ENCODE results near the gene RIBC1.
"Not testable (repeated sequence)": the region's sequence is repeated elsewhere in the genome, so short reads cannot be mapped to it uniquely, and the experiment has no call there.

RIBC1 gene

DNA sequence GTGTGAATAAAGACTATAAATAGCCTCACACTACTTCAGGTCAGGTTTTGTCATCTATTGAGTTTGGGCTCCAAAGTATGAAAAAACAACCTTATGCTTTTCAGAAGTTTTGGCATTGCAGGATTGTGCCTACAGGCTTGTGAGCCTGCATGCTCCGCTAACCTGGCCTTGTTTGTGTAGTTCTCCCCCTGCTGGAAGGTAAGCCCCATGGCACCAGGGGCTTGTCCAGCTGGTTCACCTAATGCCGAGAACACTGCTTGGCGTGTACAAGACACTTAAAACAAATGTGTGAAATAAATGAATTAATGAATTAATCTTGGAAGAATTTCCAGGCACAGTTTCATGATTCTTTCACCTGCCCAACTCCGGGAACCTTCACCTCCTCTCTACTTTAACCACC lies 13.3 kb downstream of the RIBC1 start:
- DNase-seq (ENCODE audit: low read depth), result peak; percentile 57

DNA sequence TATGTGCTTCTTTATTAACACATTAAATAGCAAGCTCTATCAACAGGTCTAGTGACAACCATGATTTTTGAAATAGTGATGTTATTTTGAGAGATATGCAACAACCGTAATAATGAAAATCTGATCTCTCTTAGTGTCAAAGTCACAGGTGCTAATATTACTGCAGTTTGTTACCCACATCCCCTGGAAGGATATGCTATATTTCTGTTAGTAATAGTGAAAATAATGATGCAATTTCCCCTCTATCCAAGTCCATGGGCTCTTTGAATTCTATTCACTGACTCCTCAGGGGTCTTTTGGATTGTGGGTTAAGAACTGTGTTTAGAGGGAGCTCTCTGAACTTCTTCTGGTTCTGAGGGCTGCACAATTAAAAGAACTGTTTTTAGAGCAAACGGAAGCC lies 14.5 kb downstream of the RIBC1 start:
- DNase-seq (ENCODE audit: low read depth), result no peak

DNA sequence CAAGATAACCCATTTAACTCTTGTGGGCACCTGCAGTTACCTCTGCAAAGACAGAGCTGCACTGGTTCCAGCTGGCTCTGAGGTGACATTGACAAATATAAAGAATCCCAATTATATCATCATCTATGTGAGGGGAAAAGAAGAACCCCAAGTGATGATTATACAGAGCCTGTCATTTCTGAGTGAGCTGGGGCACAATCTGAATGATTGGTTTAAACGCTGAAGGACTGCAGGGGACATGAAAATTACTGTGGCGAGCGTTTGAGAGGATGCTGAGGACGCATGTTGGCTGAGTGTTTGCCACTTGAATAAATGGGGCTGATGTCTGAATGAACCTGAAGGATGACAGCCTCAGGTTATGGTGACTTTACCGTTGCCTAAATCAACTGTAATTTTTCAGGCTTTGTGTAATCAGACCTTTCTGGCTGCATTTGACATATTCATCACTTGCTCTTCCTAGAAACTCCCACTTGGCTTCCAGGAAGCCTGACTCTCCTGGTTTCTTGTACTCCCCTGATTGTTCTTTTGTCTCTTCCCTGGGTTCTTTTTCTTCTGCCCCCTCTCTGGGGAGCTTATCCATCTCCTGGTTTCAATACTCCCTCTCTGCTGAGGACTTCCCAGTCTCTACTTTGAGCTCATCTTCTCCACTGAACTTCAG lies 15.6 kb downstream of the RIBC1 start:
- no peak for DNase-seq (ENCODE audit: low read depth)

DNA sequence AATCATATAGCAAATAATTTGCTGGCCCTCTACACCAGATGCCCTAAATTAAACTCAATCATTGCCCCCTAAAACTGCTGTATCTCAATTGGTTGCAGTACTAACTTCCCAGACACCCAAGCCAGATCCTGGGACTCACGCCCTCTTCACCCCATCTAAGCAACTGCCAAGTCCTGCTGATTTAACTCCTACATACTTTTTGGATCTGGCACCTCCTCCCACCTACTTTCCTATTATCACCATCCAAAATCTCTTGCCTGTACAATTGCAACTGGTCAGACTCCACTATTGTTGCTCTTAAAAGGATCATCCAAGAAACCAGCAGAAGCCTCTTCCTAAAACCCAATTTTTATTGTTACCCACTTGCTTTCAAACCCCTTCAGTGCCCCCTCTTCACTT lies 16.2 kb downstream of the RIBC1 start:
- no peak for DNase-seq (ENCODE audit: low read depth)

DNA sequence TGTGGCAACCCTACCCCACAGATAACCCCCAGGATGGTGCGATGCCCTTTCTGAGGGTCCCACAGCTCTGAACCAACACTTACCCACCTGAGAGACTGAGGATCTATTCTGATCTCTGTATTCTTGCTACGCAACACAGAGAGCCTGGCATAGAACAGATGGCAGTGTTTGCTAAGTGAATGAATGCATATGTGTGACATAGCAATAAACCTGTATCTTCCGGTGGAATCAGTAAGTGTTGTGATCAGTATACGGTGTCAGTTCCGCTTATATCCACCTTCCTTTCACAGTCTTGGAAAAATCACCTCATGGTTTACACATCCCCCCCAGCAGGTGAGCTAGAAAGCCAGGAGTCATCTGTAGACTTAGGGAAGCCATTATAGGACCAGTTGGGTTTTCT lies 17.4 kb downstream of the RIBC1 start:
- no peak for DNase-seq (ENCODE audit: low read depth)

DNA sequence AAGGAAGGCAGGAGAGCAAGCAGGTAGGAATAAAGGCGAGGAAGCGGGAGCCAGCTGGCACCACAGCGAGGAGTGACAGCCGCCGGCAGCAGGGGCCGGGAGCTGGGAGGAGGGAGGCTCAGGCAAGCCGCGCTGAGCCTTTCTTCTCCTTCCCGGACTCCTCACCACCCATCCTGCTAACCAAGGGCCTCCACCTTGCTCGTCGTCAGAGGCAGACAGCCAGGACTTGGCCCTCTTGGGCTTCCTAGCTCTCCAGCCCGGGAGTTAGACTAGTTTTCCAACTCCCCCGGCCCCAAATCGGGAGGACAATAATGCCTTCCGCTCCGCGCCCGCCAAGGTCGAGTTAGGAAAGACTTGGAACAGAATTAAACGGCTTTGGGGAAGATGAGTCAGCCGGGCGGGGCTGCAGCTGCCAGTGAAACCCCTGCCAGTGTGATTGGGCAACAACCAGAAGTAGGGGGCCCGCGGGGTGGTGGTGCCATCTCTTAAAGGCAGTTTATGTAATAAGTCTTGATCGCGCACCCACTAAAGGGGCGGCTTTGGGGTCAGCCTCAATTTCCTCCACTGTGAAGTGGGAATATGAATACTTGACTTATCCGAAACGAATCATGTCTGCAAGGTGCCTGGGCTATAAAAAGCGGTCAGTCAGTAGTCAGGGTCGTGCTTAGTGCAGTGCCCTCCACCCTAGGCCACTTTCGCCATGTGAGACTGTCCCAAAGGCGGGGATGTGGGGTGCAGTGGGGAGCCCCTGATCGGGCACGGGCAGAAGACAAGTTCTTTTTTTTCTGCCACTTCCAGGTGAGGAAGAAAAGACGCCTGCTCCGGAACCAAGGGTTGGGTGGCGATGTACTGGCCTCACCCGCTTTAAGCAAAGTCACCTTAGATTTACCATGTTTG lies 18.2 kb downstream of the RIBC1 start:
- no peak for DNase-seq (ENCODE audit: low read depth)

DNA sequence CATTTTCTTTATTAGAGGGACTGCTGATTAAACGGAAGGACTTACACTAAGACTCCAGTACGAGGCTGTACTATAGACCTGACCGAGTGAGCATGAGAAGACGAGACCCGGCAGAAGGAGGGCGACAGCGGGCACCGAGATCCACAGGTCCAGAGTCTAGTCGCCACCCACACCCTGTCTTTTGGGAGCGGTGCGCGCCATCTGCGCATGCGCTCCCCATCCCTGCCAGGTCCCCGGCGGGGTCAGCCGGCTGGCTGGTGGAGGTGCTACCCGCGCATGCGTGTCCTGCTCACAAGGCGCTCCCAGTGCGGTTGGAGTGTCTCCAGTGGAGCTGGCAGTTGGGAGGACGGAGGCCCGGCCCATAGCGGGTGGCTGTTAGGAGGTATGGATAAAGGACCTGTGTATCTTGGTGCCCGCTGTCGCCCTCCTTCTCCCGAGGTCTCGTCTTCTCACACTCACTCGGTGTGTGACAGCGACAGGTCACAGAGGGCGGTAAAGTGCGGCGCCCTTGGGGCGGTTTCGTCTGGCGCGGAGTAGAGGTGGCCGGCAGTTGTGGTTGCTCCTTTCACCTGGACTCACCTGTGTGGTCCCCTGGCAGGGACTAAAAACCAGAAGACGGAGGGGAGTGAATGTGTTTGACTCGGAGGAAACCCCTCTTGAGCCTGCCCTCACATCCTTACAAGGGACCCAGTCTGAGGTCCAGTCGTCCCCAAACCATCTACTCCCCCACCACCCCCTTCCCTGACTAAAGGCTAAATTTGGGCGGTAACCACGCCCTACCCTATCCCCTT lies 19.1 kb downstream of the RIBC1 start:
- peak; percentile 50 for DNase-seq (ENCODE audit: low read depth)

DNA sequence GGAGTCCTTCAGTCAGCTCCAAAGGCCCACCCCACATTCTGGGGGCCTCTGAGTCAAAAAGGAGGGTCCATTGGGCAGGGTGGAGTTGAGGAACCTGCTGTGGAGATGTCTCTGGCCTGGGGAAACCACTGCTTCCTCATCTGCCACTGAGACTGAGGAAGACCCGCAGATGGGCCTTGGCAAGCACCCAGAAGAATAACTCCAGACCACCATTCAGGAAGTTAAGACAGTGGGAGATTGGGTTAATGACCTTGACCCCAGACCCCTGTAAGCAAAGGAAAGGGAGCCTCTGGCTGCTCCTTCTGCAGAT lies 19.6 kb downstream of the RIBC1 start:
- DNase-seq (ENCODE audit: low read depth), result no peak

DNA sequence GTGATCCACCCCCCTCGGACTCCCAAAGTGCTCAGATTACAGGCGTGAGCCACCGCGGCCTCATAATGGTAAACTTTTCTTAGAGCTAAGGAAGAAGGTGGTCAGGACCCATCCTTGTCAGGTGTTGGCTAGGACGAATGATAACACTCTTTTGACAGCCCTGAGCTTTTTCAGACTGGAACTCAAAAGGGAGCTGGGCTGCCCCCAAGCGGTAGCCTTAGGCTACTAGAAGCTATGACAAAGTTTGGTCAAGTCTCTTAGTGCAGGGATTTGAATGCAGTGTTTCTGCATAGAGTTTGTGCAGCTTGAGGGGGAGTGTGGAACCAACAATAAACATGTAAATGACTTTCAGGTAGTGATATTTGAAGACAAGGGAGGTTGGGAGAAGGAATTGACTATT lies 23.3 kb downstream of the RIBC1 start:
- no peak for DNase-seq (ENCODE audit: low read depth)

DNA sequence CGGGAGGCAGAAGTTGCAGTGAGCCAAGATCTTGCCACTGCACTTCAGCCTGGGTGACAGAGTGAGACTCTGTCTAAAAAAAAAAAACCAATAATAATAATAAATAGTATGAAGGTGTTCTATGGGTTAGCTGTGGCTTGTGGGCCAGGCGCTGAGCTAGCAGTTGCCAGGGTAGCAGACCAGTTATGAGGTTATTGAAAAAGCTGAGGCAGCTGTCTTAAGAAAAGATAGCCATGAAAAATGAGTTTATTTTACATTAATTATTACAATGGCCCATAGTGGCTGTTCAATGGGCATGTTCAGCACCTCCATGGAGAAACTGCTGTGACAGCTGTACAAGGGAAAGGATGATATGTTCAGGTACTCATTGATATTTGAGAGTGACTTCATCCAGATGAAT lies 24.8 kb downstream of the RIBC1 start:
- no peak for DNase-seq (ENCODE audit: low read depth)

DNA sequence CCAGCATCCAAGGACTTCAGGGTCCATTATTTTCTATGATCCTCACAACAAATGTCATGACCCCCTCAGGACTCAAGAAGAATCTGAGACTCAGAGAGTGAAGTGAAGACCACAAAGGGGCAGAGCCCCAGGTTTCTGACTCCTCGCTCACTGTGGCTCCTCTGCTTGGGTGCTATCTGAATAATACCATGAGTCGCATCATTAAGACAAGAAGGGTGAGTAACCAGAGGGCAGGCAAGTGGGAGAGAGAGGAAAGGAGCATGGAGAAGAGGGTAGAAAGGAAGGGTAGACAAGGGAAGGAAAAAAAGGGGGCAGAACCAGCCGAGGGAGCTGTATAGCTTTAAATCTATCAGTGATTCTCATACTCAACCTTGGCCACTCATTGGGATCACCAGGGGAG lies 27.0 kb downstream of the RIBC1 start:
- DNase-seq (ENCODE audit: low read depth), result no peak

DNA sequence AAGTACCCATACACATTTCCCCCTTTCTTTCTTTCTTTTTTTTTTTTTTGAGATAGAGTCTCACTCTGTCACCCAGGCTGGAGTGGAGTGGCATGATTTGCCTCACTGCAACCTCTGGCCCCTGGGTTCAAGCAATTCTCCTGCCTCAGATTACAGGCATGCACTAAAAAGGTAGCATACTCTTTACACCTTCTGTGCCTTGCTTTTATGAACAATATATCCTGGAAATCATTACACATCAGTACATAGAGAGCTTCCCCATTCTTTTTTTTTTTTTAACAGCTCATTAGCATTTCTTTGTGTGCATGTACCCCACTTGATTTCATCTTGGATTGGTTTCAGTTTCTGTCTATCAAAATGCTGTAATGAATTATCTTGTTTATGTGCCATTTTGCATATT lies 30.1 kb downstream of the RIBC1 start:
- DNase-seq (ENCODE audit: low read depth), result no peak

DNA sequence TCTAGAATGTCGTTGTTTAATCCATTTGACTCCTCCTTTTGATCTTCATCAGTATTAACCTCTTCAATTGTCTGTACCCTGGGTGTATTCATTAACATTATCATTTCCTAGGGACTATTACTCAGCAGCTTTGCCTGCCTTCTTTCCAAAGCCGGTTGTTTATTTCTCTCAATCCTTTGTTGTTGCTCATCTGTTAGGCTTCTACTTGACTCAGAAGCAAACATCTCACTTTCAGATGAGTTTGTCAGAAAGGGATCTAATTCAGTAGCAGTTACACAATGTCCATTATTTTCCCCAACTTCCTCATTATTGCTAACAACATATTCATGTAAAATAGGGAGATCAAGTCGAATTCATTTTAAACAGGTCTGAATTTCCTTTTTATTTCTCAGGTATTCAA lies 33.6 kb downstream of the RIBC1 start:
- DNase-seq (ENCODE audit: low read depth), result no peak

DNA sequence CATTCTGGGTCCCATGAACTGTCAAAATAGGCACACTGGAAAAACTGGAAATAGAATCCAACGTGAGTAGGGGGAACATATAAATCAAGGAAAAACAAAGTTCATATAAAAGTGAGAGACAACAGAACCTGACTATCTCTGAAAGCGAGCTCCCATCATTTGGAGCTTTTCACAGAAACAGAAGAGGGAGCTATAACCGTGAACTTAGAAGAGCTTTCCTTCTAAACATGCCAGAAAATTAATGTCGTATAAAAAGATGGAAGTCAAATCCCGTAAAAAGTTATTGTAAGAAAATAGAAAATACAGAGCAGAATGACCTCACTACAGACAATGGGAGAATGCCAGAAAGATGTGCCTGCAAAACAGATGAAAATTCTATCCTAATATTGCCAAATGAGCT lies 35.4 kb downstream of the RIBC1 start:
- no peak for DNase-seq (ENCODE audit: low read depth)

DNA sequence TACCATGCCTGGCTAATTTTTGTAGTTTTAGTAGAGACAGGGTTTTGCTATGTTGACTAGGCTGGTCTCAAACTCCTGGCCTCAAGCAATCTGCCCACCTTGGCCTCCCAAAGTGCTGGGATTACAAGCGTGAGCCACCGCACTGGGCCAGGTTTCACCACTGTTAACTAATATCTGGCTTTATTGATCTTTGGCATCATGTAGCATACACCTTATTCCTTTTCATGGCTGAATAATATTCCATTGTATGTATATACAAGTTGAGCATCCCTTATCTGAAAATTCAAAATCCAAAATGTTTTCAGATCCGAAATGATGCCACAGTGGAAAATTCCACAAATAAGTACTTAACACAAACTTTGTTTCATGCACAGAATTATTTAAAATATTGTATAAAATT lies 46.0 kb downstream of the RIBC1 start:
- not testable (repeated sequence) for DNase-seq (ENCODE audit: low read depth)

DNA sequence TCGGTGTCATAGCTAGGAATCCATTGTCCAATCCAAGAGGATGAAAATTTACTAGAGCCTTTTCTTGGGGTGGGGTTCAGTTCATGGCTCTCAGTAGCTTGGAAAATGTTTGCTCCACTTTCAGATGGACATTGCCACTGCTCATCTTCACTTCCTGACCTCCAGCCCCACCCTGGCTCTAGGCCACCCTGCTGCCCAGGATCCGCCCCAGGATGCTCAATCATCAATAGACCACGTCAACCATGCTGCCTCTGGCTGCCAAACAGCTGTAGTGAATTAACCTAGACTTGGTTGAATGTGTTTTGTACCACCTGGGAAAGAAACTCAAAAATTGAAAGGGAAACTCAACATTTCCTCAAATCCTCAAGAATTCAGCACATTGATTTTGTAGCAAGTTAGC lies 48.7 kb downstream of the RIBC1 start:
- DNase-seq (ENCODE audit: low read depth), result no peak

DNA sequence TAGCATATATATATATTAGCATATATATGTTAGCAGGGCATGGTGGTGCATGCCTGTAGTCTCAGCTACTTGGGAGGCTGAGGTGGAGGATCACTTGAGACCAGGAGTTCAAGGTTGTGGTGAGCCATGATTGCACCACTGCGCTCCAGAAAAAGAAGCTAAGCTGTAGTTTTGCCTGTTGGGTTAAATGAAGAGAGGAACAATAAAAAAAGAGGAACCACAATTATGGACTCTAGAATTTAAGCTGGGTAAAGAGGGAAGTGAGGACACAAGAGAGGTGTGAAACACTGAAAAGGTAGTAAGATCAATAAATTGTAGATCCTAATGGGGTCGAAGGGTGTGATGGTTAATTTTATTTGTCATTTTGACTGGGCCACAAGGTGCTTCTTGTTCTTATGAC lies 52.0 kb downstream of the RIBC1 start:
- DNase-seq (ENCODE audit: low read depth), result no peak

DNA sequence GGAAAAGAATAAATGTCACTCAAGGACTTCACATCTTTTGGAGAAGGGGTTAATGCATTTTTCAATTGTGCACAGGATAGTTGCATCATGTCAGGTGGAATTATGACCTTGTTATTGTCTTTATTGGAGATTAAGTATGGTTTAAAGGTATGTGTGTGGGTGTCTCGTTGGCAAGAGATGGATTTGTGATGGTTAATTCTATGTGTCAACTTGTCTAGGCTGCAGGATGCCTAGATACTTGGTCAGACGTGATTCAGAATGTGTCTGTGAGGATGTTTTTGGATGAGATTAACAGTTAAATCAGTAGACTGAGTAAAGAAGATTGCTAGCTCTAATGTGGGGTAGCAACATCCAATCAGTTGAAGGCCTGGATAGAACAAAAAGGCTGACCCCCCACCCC lies 53.7 kb downstream of the RIBC1 start:
- DNase-seq (ENCODE audit: low read depth), result no peak

DNA sequence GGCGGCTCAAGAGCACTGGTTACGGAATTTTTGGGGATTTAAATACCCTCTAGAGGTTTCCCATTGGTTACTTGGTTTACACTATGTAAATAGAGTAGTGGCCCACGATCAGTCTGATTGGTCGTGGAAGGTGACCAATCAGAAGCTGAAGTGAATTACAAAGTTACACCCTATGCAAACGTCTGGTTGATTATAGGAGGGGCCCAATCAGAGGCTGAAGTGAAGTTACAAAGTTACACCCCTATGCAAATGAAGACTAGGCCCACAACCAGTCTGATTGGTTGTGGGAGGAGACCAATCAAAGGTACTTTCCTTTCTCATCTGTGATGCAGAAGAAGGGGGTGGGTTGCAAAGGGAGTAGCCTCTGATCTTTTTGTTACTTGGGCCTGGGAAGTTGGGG lies 56.6 kb downstream of the RIBC1 start:
- DNase-seq (ENCODE audit: low read depth), result no peak
